GM13977 (cell line): ENCODE data around the gene GFPT2.

Source experiments
- DNase-seq: peaks from one replicate; pipeline ENCODE4 v3.0.0; 2012; ENCODE audit warnings: low spot score
- CTCF ChIP-seq: IDR thresholded peaks from 2 replicates; pipeline ENCODE4 v1.5.1; 2012; ENCODE audit warnings: mild to moderate bottlenecking, control low read depth; ENCODE audit not compliant: insufficient read depth; ENCODE audit errors: extremely low read depth, missing control alignments
- in situ Hi-C: fragments of 300-500 bp; cut with MboI; formaldehyde crosslinking; loops from one replicate; pipeline ENCODE4 v1.12.0; 2022; ENCODE audit warnings: low sequenced_read_pairs, low pct_unique_long_range_greater_than_20kb, mixed read lengths, inconsistent platforms; ENCODE audit not compliant: unreplicated experiment

GFPT2 gene

GRCh38 chr5:180364306-180364856 is 11.2 kb upstream of the GFPT2 start:
- no peak for TF ChIP-seq CTCF
- in situ Hi-C loops = no loop called here

DNA sequence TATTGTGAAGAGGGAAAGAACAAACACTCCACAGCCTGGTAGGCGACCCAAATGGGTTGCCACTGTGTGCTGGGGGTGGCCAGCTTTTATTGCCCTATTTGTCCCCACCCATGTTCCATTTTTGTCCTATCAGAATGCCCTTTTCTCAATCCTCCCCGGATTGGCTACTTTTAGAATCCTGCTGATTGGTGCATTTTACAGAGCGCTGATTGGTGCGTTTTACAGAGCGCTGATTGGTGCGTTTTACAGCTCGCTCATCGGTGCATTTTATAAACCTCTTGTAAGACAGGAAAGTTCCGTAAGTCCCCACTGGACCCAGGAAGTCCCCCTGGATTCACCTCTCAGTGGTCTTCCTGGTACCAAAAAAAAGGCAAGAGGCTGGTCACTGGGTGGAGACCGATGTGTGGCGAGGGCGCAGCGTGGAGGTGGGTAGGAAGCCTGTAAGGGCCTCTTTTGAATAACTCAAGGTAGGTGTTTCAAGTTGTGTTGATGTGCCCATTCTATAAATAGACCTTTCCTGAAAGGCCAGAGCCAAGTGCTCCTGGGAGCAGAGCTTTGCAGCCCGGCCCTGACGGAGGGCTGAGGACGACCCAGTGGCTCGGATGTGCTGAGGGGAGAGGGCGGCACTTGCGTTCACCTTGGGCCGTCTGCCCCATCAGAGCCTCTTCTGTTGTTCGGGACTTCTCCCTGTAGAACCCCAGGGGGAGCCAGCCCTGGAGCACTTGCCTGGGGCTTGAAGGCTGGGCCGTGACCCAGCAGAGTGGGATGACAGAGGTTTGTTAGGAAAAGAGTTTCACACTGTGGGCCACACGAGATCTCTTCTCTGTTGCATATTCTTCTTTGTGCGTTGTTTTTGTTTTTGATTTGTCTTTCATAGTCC is 7.2 kb upstream of the GFPT2 start:
- no peak for DNase-seq
- in situ Hi-C loops = no loop called here
- no peak for TF ChIP-seq CTCF

More at GRCh38 chr5:180364306-180364856, 11.2 kb upstream of the GFPT2 start:
- DNase-seq = no peak

DNA sequence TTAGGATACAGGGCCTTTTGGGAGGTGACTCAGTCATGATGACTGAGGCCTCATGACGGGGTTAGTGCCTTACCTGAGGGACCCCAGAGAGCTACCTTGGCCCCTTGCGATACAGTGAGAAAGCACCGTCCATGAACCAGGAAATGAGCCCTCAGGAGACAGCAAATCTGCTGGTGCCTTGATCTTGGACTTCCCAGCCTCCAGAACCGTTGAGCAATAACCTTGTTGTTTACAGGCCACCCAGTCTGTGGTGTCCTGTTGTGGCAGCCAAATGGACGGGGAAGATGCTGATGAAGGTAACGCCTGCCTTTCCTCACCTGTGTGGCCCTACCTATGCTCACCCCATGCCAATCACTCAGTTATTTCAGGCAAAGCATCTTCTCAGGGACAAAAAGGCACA is 5.6 kb upstream of the GFPT2 start:
- in situ Hi-C loops = no loop called here
- no peak for TF ChIP-seq CTCF
- DNase-seq = no peak

- DNase-seq = no peak
- in situ Hi-C loops = no loop called here
- TF ChIP-seq CTCF = no peak
Observed at GRCh38 chr5:180358179-180358578, 5.0 kb upstream of the GFPT2 start.

- TF ChIP-seq CTCF = no peak
- in situ Hi-C loops = no loop called here
- DNase-seq = no peak
Observed at GRCh38 chr5:180354966-180355365, 1.8 kb upstream of the GFPT2 start.

DNA sequence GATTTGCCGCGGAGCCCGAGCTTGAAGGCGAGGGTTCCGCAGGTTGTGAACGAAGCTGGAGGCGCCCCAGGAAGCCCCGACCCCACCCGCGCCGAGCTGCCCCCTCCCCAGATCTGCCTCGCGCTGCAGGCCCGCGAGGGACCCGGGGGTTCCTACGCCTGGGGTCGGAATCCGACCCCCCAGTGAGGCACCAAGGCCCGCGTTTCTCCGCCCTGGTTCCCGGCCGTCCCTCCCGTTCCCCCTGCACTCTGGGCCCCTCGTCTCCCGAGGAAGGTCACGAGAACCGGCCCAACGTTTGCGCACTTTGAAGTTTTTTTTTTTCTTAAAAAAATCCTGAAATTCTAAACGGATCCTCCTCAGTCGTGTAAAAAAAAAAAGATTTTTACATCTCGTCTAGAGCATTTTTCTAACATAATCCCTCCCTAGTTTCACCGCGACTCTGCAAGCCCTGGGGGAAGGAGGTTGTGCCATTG is 880 bp upstream of the GFPT2 start:
- DNase-seq = no peak
- TF ChIP-seq CTCF = no peak
- in situ Hi-C loops = no loop called here
